HCT116 (cell line): ENCODE results near the gene RABL3. TPM values are rescaled to one million over a fixed set of nuclear protein-coding genes. Genes with fewer than 3 reads are reported as not detected.

ENCODE experiments used
- ATAC-seq: fragments of 200-7000 bp; cut with Tn5 transposase; 2 replicates; pipeline ENCODE4 v1.9.1; 2020; ENCODE audit warnings: mild to moderate bottlenecking, moderate library complexity
- BruUV-seq: library from RNA; stranded (reverse); fragments of 400-500 nt; replicated peaks from 2 replicates; lab custom pipeline; 2021; lab: Mats Ljungman, UMichigan
- CTCF ChIA-PET: fragments of 300-600 bp; sonication (Branson Sonifier 250); formaldehyde crosslinking; loops from one replicate; lab custom pipeline; 2021; ENCODE audit warnings: antibody characterized with exemption; lab: Charles Lee
- POLR2A ChIA-PET: fragments of 300-600, 350-600 bp; sonication (Branson Sonifier 250); formaldehyde crosslinking; loops from one replicate; lab custom pipeline; 2021; ENCODE audit warnings: antibody characterized with exemption; lab: Charles Lee
- RAD21 ChIA-PET, 2 experiments: fragments of 300-600 bp; sonication (Branson Sonifier 250); formaldehyde crosslinking; loops; one replicate each; lab custom pipeline; 2023; ENCODE audit warnings: low total read pairs in 2 of 2; ENCODE audit not compliant: uncharacterized antibody in 2 of 2, unreplicated experiment in 2 of 2, low non-redundant PET in 1 of 2; lab: Charles Lee
- DNase-seq: peaks from one replicate; pipeline ENCODE4 v3.0.0-alpha.2; 2010; ENCODE audit warnings: low read depth, low spot score
- H2AFZ ChIP-seq: fragments of 200-600 bp; shearing (Covaris generic), sonication (generic); 2 replicates; pipeline ENCODE4 v1.6.1; 2017; ENCODE audit warnings: low read depth, mixed run types, mixed read lengths, antibody characterized with exemption, low read length; ENCODE audit not compliant: poor library complexity, severe bottlenecking
- H3K27ac ChIP-seq: 2 replicates; pipeline ENCODE4 v1.5.1; 2012; ENCODE audit warnings: low read depth, low read length
- H3K27me3 ChIP-seq: fragments of 200-600 bp; sonication (generic); 2 replicates; pipeline ENCODE4 v1.6.1; 2016; ENCODE audit warnings: mixed run types, low read length, mixed read lengths; ENCODE audit not compliant: insufficient read depth
- H3K36me3 ChIP-seq, 2 experiments: fragments of 200-500 bp in 1 of 2; fragments of 200-600 bp in 1 of 2; sonication (Bioruptor generic) in 1 of 2; sonication (generic) in 1 of 2; 2 replicates each; pipeline versions ENCODE4 v1.5.1 to v1.6.1; 2014 to 2016; ENCODE audit warnings: low read length in 2 of 2, inconsistent platforms in 1 of 2, mixed read lengths in 1 of 2, mixed run types in 1 of 2; ENCODE audit not compliant: insufficient read depth in 2 of 2, control insufficient read depth in 1 of 2
- H3K4me1 ChIP-seq, 2 experiments: fragments of 200-600 bp in 1 of 2; sonication (generic) in 1 of 2; 2 replicates each; pipeline versions ENCODE4 v1.5.1 to v1.6.1; 2012 to 2017; ENCODE audit warnings: low read length in 2 of 2, inconsistent platforms in 1 of 2, mild to moderate bottlenecking in 1 of 2, mixed read lengths in 1 of 2, mixed run types in 1 of 2, moderate library complexity in 1 of 2; ENCODE audit not compliant: insufficient read depth in 2 of 2, control insufficient read depth in 1 of 2
- H3K4me2 ChIP-seq: fragments of 200-600 bp; sonication (generic); 2 replicates; pipeline ENCODE4 v1.6.1; 2017; ENCODE audit warnings: mixed run types, low read length, mixed read lengths
- H3K4me3 ChIP-seq, 2 experiments: fragments of 200-600 bp in 1 of 2; sonication (generic) in 1 of 2; replicated peaks in 1 of 2; 2 replicates each; pipeline ENCODE4 v1.5.1; 2011 to 2016; ENCODE audit warnings: low read length in 2 of 2, control low read depth in 1 of 2, low read depth in 1 of 2, mild to moderate bottlenecking in 1 of 2, mixed read lengths in 1 of 2, mixed run types in 1 of 2
- H3K79me2 ChIP-seq: fragments of 200-600 bp; sonication (generic); 2 replicates; pipeline ENCODE4 v1.6.1; 2017; ENCODE audit warnings: mild to moderate bottlenecking, mixed run types, low read length, moderate library complexity, mixed read lengths; ENCODE audit not compliant: insufficient read depth
- H3K9ac ChIP-seq: fragments of 200-600 bp; sonication (generic); 2 replicates; pipeline ENCODE4 v1.6.1; 2016; ENCODE audit warnings: low read length, mixed read lengths
- H3K9me2 ChIP-seq: fragments of 200-600 bp; sonication (generic), shearing (Covaris generic); 2 replicates; pipeline ENCODE4 v1.6.1; 2017; ENCODE audit warnings: mixed run types, mild to moderate bottlenecking, moderate library complexity; ENCODE audit not compliant: insufficient read depth
- H3K9me3 ChIP-seq, 2 experiments: fragments of 200-500 bp in 1 of 2; fragments of 200-600 bp in 1 of 2; sonication (Bioruptor generic) in 1 of 2; sonication (generic) in 1 of 2; 2 replicates each; pipeline ENCODE4 v1.6.1; 2014 to 2017; ENCODE audit warnings: low read length in 2 of 2, mixed read lengths in 2 of 2, inconsistent platforms in 1 of 2, low read depth in 1 of 2, mild to moderate bottlenecking in 1 of 2, mixed run types in 1 of 2, moderate library complexity in 1 of 2; ENCODE audit not compliant: control insufficient read depth in 1 of 2, insufficient read depth in 1 of 2
- H4K20me1 ChIP-seq: fragments of 200-600 bp; sonication (generic), shearing (Covaris generic); 2 replicates; pipeline ENCODE4 v1.6.1; 2017; ENCODE audit warnings: mixed run types, mild to moderate bottlenecking, moderate library complexity; ENCODE audit not compliant: insufficient read depth
- CBX3 ChIP-seq: IDR thresholded peaks from 2 replicates; pipeline ENCODE4 v1.6.1; 2012; ENCODE audit warnings: low read depth
- CTCF ChIP-seq, 3 experiments: fragments of 200-600 bp in 1 of 3; sonication (generic) in 1 of 3; IDR thresholded peaks in 2 of 3; conservative IDR thresholded peaks in 1 of 3; 2 replicates each; pipeline ENCODE4 v1.5.1; 2012 to 2017; ENCODE audit warnings: low read depth in 2 of 3, low read length in 2 of 3, antibody characterized with exemption in 1 of 3, borderline replicate concordance in 1 of 3, control low read depth in 1 of 3, mild to moderate bottlenecking in 1 of 3, mixed read lengths in 1 of 3, mixed run types in 1 of 3, moderate library complexity in 1 of 3; ENCODE audit not compliant: insufficient read depth in 1 of 3
- EGR1 ChIP-seq: IDR thresholded peaks from 2 replicates; pipeline ENCODE4 v1.6.1; 2012; ENCODE audit warnings: low read depth
- ELF1 ChIP-seq: IDR thresholded peaks from 2 replicates; pipeline ENCODE4 v1.6.1; 2012; ENCODE audit warnings: low read depth, borderline replicate concordance
- EZH2phosphoT487 ChIP-seq: fragments of 200-600 bp; IDR thresholded peaks from 2 replicates; pipeline ENCODE4 v1.6.1; 2018; ENCODE audit warnings: antibody characterized with exemption, borderline replicate concordance
- FOSL1 ChIP-seq: IDR thresholded peaks from 2 replicates; pipeline ENCODE4 v1.6.1; 2012; ENCODE audit warnings: low read depth
- MAX ChIP-seq: IDR thresholded peaks from 2 replicates; pipeline ENCODE4 v1.6.1; 2012
- POLR2A ChIP-seq: IDR thresholded peaks from 2 replicates; pipeline ENCODE4 v1.7.0; 2011; ENCODE audit warnings: borderline replicate concordance; ENCODE audit not compliant: insufficient read depth, insufficient read length; ENCODE audit errors: extremely low read depth
- RAD21 ChIP-seq: IDR thresholded peaks from 2 replicates; pipeline ENCODE4 v1.6.1; 2012; ENCODE audit warnings: low read depth, mild to moderate bottlenecking
- REST ChIP-seq: IDR thresholded peaks from 2 replicates; pipeline ENCODE4 v1.6.1; 2012; ENCODE audit warnings: low read depth
- SRF ChIP-seq: IDR thresholded peaks from 2 replicates; pipeline ENCODE4 v1.6.1; 2012; ENCODE audit warnings: low read depth
- ZBTB33 ChIP-seq: IDR thresholded peaks from 2 replicates; pipeline ENCODE4 v1.6.1; 2011; ENCODE audit warnings: mild to moderate bottlenecking, low read length, moderate library complexity; ENCODE audit not compliant: insufficient replicate concordance; ENCODE audit errors: extremely low read depth
- ZFX ChIP-seq: fragments of 450-650 bp; IDR thresholded peaks from 2 replicates; pipeline ENCODE4 v1.6.1; 2017
- intact Hi-C: fragments of 100-400 bp; cut with micrococcal nuclease; formaldehyde crosslinking; loops from 2 replicates; pipeline ENCODE4 v1.10.0; 2022
- total RNA-seq: library from RNA; stranded (reverse); gene quantifications from one replicate; pipeline ENCODE4 v1.2.1, GENCODE V29; 2021; ENCODE audit not compliant: unreplicated experiment

Gene RABL3
- total RNA-seq, 1 experiment from 2014 or later = 23.8 TPM

- intact Hi-C loops = no loop called here
- no peaks in the 10 kb centered on the region for H3K27me3 ChIP-seq
- H3K36me3 ChIP-seq = no peaks in the 10 kb centered on the region
- no peaks in the 10 kb centered on the region for H3K9me3 ChIP-seq
- CTCF ChIA-PET = interaction anchor here (4.7 kb wide), 1 partner anchor 231 kb away, joined by 49 read pairs; no protein-coding TSS in a partner anchor
- DNase-seq (no peak), ATAC-seq (0 out of 2 replicates have a peak, but pooled peaks have one; percentile 46)
- no peaks in the 10 kb centered on the region for H3K79me2 ChIP-seq
- BruUV-seq = no TSS peak
- H3K4me2 ChIP-seq = peak overlapping the region; percentile 46
- H3K27ac ChIP-seq = no peak overlapping the region
- POLR2A ChIA-PET = no interaction called here
- H3K9ac ChIP-seq = no peak overlapping the region
- H3K9me2 ChIP-seq = no peaks in the 10 kb centered on the region
- no peak overlapping the region for H3K4me3 ChIP-seq
- no peak overlapping the region for H2AFZ ChIP-seq
- TF ChIP-seq ELF1 (no peak), MAX (no peak), FOSL1 (0 out of 2 replicates have a peak, but pooled peaks have one; percentile 47), EGR1 (no peak), CTCF (IDR thresholded peaks at IDR 0.05 in 2 of 3, conservative IDR thresholded peaks at IDR 0.05 in 1 of 3; ENCODE audit: borderline replicate concordance in 1 of 3, insufficient read depth in 1 of 3, low read depth in 2 of 3, low read length in 2 of 3) (no peak)
- TF ChIP-seq, all 23 proteins: peak for 1
- RAD21 ChIA-PET = no interaction called here
- Histone ChIP-seq H3K4me1 (peaks cover 0 to 27% of the 10 kb centered on the region in 2 experiments; a peak in 2 of 4 replicates), H4K20me1 (no peaks in the 10 kb centered on the region)
Observed at GRCh38 chr3:120791913-120792312, 49.6 kb upstream of the RABL3 start.

- H3K27me3 ChIP-seq = no peaks in the 10 kb centered on the region
- ChIA-PET RAD21 (no interaction called here), CTCF (no interaction called here), POLR2A (no interaction called here)
- H3K4me3 ChIP-seq = no peak overlapping the region
- no peaks in the 10 kb centered on the region for H3K9me2 ChIP-seq
- H3K4me2 ChIP-seq = no peak overlapping the region
- no peak for DNase-seq
- H4K20me1 ChIP-seq = no peaks in the 10 kb centered on the region
- no peaks in the 10 kb centered on the region for H3K9me3 ChIP-seq
- H3K79me2 ChIP-seq = no peaks in the 10 kb centered on the region
- peaks cover 0 to 27% of the 10 kb centered on the region in 2 experiments; a peak in 2 of 4 replicates for H3K4me1 ChIP-seq
- no peak for ATAC-seq
- intact Hi-C loops = no loop called here
- no peak overlapping the region for H3K9ac ChIP-seq
- H3K27ac ChIP-seq = no peak overlapping the region
- no peaks in the 10 kb centered on the region for H3K36me3 ChIP-seq
- BruUV-seq = no TSS peak
- no peak overlapping the region for H2AFZ ChIP-seq
- no peak for TF ChIP-seq REST
- TF ChIP-seq EZH2phosphoT487 = no peak
- no peak for TF ChIP-seq ZFX
- TF ChIP-seq CBX3 = no peak
- TF ChIP-seq POLR2A = no peak
- TF ChIP-seq FOSL1 = no peak
- TF ChIP-seq RAD21 = no peak
- no peak for TF ChIP-seq ZBTB33
- no peak for TF ChIP-seq SRF
Observed at GRCh38 chr3:120791010-120791409, 48.7 kb upstream of the RABL3 start.
